Cardiac muscle cell (in vitro differentiated cells and primary cell): ENCODE results near the gene CEBPG. TPM values are rescaled to one million over a fixed set of nuclear protein-coding genes. Genes with fewer than 3 reads are reported as not detected.

ENCODE experiments used
- DNase-seq, 2 donors: peaks; one replicate each; pipeline versions ENCODE4 v3.0.0 to v3.0.0-alpha.2; 2010 to 2017; ENCODE audit warnings: low read depth in 1 of 2, low spot score in 1 of 2
- H3K27ac ChIP-seq: fragments of 200-600 bp; sonication (generic); 2 replicates; pipeline ENCODE4 v1.5.1; 2016
- H3K27me3 ChIP-seq: fragments of 200-600 bp; sonication (generic); 2 replicates; pipeline ENCODE4 v1.6.0; 2016; ENCODE audit warnings: control low read depth
- H3K36me3 ChIP-seq: fragments of 200-600 bp; sonication (generic); 2 replicates; pipeline ENCODE4 v1.5.1; 2016; ENCODE audit warnings: control low read depth
- H3K4me1 ChIP-seq: fragments of 200-600 bp; sonication (generic); 2 replicates; pipeline ENCODE4 v1.8.1; 2017; ENCODE audit warnings: low read depth, mild to moderate bottlenecking, mixed run types
- H3K4me3 ChIP-seq: fragments of 200-600 bp; sonication (generic); 2 replicates; pipeline ENCODE4 v1.5.1; 2016; ENCODE audit warnings: mild to moderate bottlenecking
- H3K9me3 ChIP-seq: fragments of 200-600 bp; sonication (generic); 2 replicates; pipeline ENCODE4 v1.5.1; 2017; ENCODE audit warnings: low read depth, mild to moderate bottlenecking, control low read depth
- CTCF ChIP-seq: IDR thresholded peaks from 2 replicates; pipeline ENCODE4 v1.5.1; 2012; ENCODE audit warnings: low read depth, mild to moderate bottlenecking, low read length
- polyA plus RNA-seq: library from polyadenylated mRNA; unstranded; fragments of >200 nt; fragmentation: Nextera tagmentation; extraction: Ambion mirVana; gene quantifications from 2 replicates; pipeline ENCODE4 v1.2.1, GENCODE V29; 2016
- total RNA-seq: library from RNA; depleted of rRNA; stranded (reverse); fragments of >200 nt; gene quantifications from 2 replicates; pipeline ENCODE4 v1.2.3, GENCODE V29; 2016

The CEBPG gene
- total and polyA plus RNA-seq, 2 experiments from 2014 or later, result 17.4 to 21.1 TPM

DNA sequence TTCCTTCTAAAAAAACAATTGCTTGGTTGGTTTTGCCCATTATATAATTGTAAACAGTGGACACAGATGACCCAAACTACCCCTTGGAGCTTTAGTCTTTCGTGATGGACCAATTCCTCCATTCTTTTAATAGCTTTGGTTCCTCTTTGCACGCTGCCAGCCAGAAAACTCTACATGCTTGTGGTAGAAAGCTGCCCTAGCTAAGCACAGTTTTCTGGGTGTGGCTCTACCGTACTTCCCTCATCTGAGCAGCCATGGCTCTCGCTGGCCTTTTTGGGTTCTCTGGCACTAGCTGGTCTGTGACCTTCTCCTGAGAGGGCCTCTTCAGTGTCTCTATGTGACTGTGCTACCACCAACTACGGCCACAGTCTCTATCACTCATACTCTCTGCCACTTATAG is 41.3 kb upstream of the CEBPG start:
- Histone ChIP-seq H3K36me3 (no peaks in the 10 kb centered on the region), H3K27me3 (no peaks in the 10 kb centered on the region), H3K4me3 (no peak overlapping the region), H3K27ac (no peak overlapping the region), H3K4me1 (no peaks in the 10 kb centered on the region), H3K9me3 (no peaks in the 10 kb centered on the region)
- DNase-seq, result no peak
- TF ChIP-seq CTCF, result no peak

DNA sequence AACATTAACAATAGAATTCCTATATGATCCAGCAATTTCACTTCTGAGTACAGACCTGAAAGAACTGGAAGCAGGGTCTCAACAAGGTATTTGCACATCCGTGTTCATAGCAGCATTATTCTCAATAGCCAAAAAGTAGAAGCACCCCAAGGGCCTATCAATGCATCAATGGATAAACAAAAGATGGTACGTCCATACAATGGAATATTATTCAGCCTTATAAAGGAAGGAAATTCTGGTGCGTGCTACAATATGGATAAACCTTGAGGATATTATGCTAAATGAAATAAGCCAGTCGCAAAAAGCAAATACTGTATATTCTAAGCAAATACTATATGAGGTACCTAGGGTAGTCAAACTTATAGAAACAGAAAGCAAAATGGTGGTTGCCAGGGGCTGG is 40.4 kb upstream of the CEBPG start:
- no peak for TF ChIP-seq CTCF
- H3K4me1 ChIP-seq, result no peaks in the 10 kb centered on the region
- no peaks in the 10 kb centered on the region for H3K27me3 ChIP-seq
- H3K4me3 ChIP-seq, result no peak overlapping the region
- no peaks in the 10 kb centered on the region for H3K36me3 ChIP-seq
- H3K27ac ChIP-seq, result no peak overlapping the region
- no peak for DNase-seq
- H3K9me3 ChIP-seq, result no peaks in the 10 kb centered on the region

DNA sequence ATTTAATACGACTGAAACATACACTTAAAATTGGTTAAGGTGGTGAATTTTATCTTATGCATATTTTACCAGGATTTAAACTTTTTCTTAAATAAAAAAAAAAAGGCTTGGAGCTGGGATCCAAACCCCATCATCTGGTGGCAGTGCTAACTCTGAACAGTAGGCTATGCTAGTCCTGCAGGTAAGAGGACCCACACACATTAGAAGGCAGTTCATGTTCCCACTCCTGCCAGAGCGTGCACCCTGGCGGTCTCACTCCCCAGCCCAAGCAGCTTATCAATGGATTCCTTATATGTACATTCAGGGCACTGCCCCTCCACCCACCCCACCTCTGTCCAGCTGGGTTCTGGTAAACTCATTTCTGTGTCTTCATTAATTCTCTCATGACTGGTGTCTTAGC is 39.9 kb upstream of the CEBPG start:
- no peak overlapping the region for H3K4me3 ChIP-seq
- no peaks in the 10 kb centered on the region for H3K27me3 ChIP-seq
- H3K4me1 ChIP-seq, result no peaks in the 10 kb centered on the region
- no peak overlapping the region for H3K27ac ChIP-seq
- no peak for DNase-seq
- H3K36me3 ChIP-seq, result no peaks in the 10 kb centered on the region
- TF ChIP-seq CTCF, result no peak
- no peaks in the 10 kb centered on the region for H3K9me3 ChIP-seq

GRCh38 chr19:33334271-33334670 is 39.2 kb upstream of the CEBPG start:
- Histone ChIP-seq H3K27ac (no peak overlapping the region), H3K27me3 (peaks cover 3% of the 10 kb centered on the region), H3K9me3 (no peaks in the 10 kb centered on the region), H3K36me3 (no peaks in the 10 kb centered on the region), H3K4me3 (no peak overlapping the region), H3K4me1 (no peaks in the 10 kb centered on the region)
- no peak for TF ChIP-seq CTCF
- no peak for DNase-seq

GRCh38 chr19:33335446-33335845 is 38.1 kb upstream of the CEBPG start:
- no peaks in the 10 kb centered on the region for H3K9me3 ChIP-seq
- no peaks in the 10 kb centered on the region for H3K4me1 ChIP-seq
- no peaks in the 10 kb centered on the region for H3K36me3 ChIP-seq
- no peak for TF ChIP-seq CTCF
- DNase-seq, result no peak
- no peak overlapping the region for H3K27ac ChIP-seq
- H3K4me3 ChIP-seq, result no peak overlapping the region
- peaks cover 10% of the 10 kb centered on the region for H3K27me3 ChIP-seq
